Measurements from ENCODE around the gene PVR. TPM values are rescaled to one million over a fixed set of nuclear protein-coding genes. Genes with fewer than 3 reads are reported as not detected.
A peak's percentile ranks its signal among the peaks of the same experiment; 100 is the strongest.

PVR gene
- total and polyA plus RNA-seq, 9 of the 15 experiments (the other 6 are each of a cell fraction or from before 2014, with no cell fraction given), result 0.89 to 14.5 (median 9.8) TPM

GRCh38 chr19:44623626-44624025, 20.1 kb upstream of the PVR start:
- Histone ChIP-seq H3K9ac (ENCODE audit: insufficient read depth in 1 of 2, low read depth in 2 of 2, low read length in 2 of 2) (no peak overlapping the region), H2AFZ (ENCODE audit: low read depth, low read length) (no peak overlapping the region), H3K27ac (ENCODE audit: extremely low read depth, low read depth, low read length) (no peak overlapping the region), H3K27me3 (ENCODE audit: control insufficient read depth in 2 of 2, insufficient read depth in 2 of 2, low read length in 2 of 2) (no peaks in the 10 kb centered on the region; a peak in 1 of 5 replicates), H3K9me1 (ENCODE audit: control insufficient read depth, insufficient read depth, low read length) (no peaks in the 10 kb centered on the region), H3K4me3 (no peak overlapping the region), H3K4me2 (ENCODE audit: insufficient read depth, low read length) (no peak overlapping the region), H3K36me3 (ENCODE audit: control insufficient read depth, insufficient read depth, low read length) (no peaks in the 10 kb centered on the region), H3K79me2 (ENCODE audit: control insufficient read depth, insufficient read depth, low read length) (no peaks in the 10 kb centered on the region), H4K20me1 (replicated peaks; ENCODE audit: control insufficient read depth, insufficient read depth, low read length) (no peaks in the 10 kb centered on the region), H3K4me1 (replicated peaks in 1 of 2; ENCODE audit: control insufficient read depth in 2 of 2, insufficient read depth in 2 of 2, low read length in 2 of 2) (no peaks in the 10 kb centered on the region), H3K9me3 (replicated peaks; ENCODE audit: control insufficient read depth, insufficient read depth, low read depth, low read length) (no peaks in the 10 kb centered on the region)
- TF ChIP-seq MAFG (tag; conservative IDR thresholded peaks at IDR 0.05) (no peak), WHSC1 (IDR thresholded peaks at IDR 0.05; ENCODE audit: low read length) (no peak), XRCC3 (IDR thresholded peaks at IDR 0.05) (no peak), MCM3 (IDR thresholded peaks at IDR 0.05) (no peak), POLR3A (IDR thresholded peaks at IDR 0.05; ENCODE audit: borderline replicate concordance, extremely low read depth, insufficient read depth, insufficient read length) (no peak), ZBTB7A (IDR thresholded peaks at IDR 0.05; ENCODE audit: borderline replicate concordance, control insufficient read depth, low read depth, low read length) (no peak)
- 11% methylated on average over 1 of the region's 4 CpGs for WGBS (ENCODE audit: insufficient coverage, low coverage, missing lambda C conversion rate)
- FAIRE-seq (no peak), ATAC-seq (no peak), DNase-seq (ENCODE audit: extremely low read depth in 1 of 4, low spot score in 3 of 4) (no peak)
- no TSS peak for BruUV-seq (replicated peaks)
- ChIA-PET CTCF (ENCODE audit: low intra/inter-chr PET ratio) (no interaction called here), POLR2A (interaction anchor here (1.1 kb wide), 1 partner anchor 29 kb away, joined by 3 read pairs; no protein-coding TSS in a partner anchor)
- intact Hi-C loops (cut with micrococcal nuclease), result no loop called here
- in situ Hi-C loops (cut with MboI), result no loop called here

GRCh38 chr19:44624840-44625354, 18.8 kb upstream of the PVR start:
- WGBS (ENCODE audit: insufficient coverage, low coverage, missing lambda C conversion rate), result 30% methylated on average over 4 of the region's 4 CpGs
- H3K9me1 ChIP-seq (ENCODE audit: control insufficient read depth, insufficient read depth, low read length), result no peaks in the 10 kb centered on the region
- ChIA-PET POLR2A (interaction anchor here (1.1 kb wide), 1 partner anchor 27 kb away, joined by 3 read pairs; no protein-coding TSS in a partner anchor), CTCF (ENCODE audit: low intra/inter-chr PET ratio) (no interaction called here)
- H4K20me1 ChIP-seq (replicated peaks; ENCODE audit: control insufficient read depth, insufficient read depth, low read length), result no peaks in the 10 kb centered on the region
- H3K4me1 ChIP-seq (replicated peaks in 1 of 2; ENCODE audit: control insufficient read depth in 2 of 2, insufficient read depth in 2 of 2, low read length in 2 of 2), result no peaks in the 10 kb centered on the region
- no peak overlapping the region for H3K4me3 ChIP-seq
- H2AFZ ChIP-seq (ENCODE audit: low read depth, low read length), result no peak overlapping the region
- no peaks in the 10 kb centered on the region for H3K79me2 ChIP-seq (ENCODE audit: control insufficient read depth, insufficient read depth, low read length)
- H3K9me3 ChIP-seq (replicated peaks; ENCODE audit: control insufficient read depth, insufficient read depth, low read depth, low read length), result no peaks in the 10 kb centered on the region
- no peaks in the 10 kb centered on the region; a peak in 1 of 5 replicates for H3K27me3 ChIP-seq (ENCODE audit: control insufficient read depth in 2 of 2, insufficient read depth in 2 of 2, low read length in 2 of 2)
- FAIRE-seq (no peak), ATAC-seq (no peak), DNase-seq (ENCODE audit: extremely low read depth in 1 of 4, low spot score in 3 of 4) (no peak)
- in situ Hi-C loops (cut with MboI), result no loop called here
- no peak overlapping the region for H3K4me2 ChIP-seq (ENCODE audit: insufficient read depth, low read length)
- no peaks in the 10 kb centered on the region for H3K36me3 ChIP-seq (ENCODE audit: control insufficient read depth, insufficient read depth, low read length)
- intact Hi-C loops (cut with micrococcal nuclease), result no loop called here
- H3K9ac ChIP-seq (ENCODE audit: insufficient read depth in 1 of 2, low read depth in 2 of 2, low read length in 2 of 2), result no peak overlapping the region
- BruUV-seq (replicated peaks), result no TSS peak
- no peak overlapping the region for H3K27ac ChIP-seq (ENCODE audit: extremely low read depth, low read depth, low read length)
- TF ChIP-seq ZFP36 (IDR thresholded peaks at IDR 0.05; ENCODE audit: low read depth, low read length, partially characterized antibody) (peak; percentile 70), HNRNPK (IDR thresholded peaks at IDR 0.05; ENCODE audit: low read depth, low read length, poor library complexity, severe bottlenecking) (no peak), PBX2 (CRISPR knock-in tag; IDR thresholded peaks at IDR 0.05; ENCODE audit: low read depth) (no peak), PBX2 (tag; conservative IDR thresholded peaks at IDR 0.05; ENCODE audit: low read depth) (no peak), POLR2G (IDR thresholded peaks at IDR 0.05; ENCODE audit: low read depth, low read length) (no peak), ZNF121 (CRISPR knock-in tag; conservative IDR thresholded peaks at IDR 0.05) (peak; percentile 80)
- TF ChIP-seq, protein P1, sequence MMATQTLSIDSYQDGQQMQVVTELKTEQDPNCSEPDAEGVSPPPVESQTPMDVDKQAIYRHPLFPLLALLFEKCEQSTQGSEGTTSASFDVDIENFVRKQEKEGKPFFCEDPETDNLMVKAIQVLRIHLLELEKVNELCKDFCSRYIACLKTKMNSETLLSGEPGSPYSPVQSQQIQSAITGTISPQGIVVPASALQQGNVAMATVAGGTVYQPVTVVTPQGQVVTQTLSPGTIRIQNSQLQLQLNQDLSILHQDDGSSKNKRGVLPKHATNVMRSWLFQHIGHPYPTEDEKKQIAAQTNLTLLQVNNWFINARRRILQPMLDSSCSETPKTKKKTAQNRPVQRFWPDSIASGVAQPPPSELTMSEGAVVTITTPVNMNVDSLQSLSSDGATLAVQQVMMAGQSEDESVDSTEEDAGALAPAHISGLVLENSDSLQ (IDR thresholded peaks at IDR 0.05), result 0 out of 2 replicates have a peak, but pooled peaks have one; percentile 33
